Activated effector memory CD4-positive, alpha-beta T cell treated with Interleukin-2 at 50 U/mL for 16 hours (primary cell): ENCODE measurements around the gene ZNF740.

Experiments
- DNase-seq: peaks from one replicate; pipeline ENCODE4 v3.0.0-alpha.2; 2020

Gene ZNF740

GRCh38 chr12:53230108-53230845, 49.8 kb downstream of the ZNF740 start:
- no peak for DNase-seq

GRCh38 chr12:53231671-53231920, 51.1 kb downstream of the ZNF740 start:
- DNase-seq: no peak

- peak; percentile 62 for DNase-seq
Observed at GRCh38 chr12:53231921-53232645, 51.6 kb downstream of the ZNF740 start, which contains the start of gene RARG. TSS of gene RARG (minus strand) at chr12:53232209. CDS start at chr12:53227545, 4,664 bp downstream.

GRCh38 chr12:53232646-53233461, 52.3 kb downstream of the ZNF740 start:
- peak; percentile 40 for DNase-seq

GRCh38 chr12:53233671-53234121, 53.2 kb downstream of the ZNF740 start:
- DNase-seq: no peak

GRCh38 chr12:53234271-53234914, 53.9 kb downstream of the ZNF740 start:
- no peak for DNase-seq

- DNase-seq: no peak
Observed at GRCh38 chr12:53235164-53235563, 54.6 kb downstream of the ZNF740 start.

- no peak for DNase-seq
Observed at GRCh38 chr12:53235742-53236442, 55.4 kb downstream of the ZNF740 start.

- DNase-seq: peak; percentile 64
Observed at GRCh38 chr12:53236443-53237111, 56.1 kb downstream of the ZNF740 start.

GRCh38 chr12:53239643-53240258, 59.2 kb downstream of the ZNF740 start:
- DNase-seq: no peak

- DNase-seq: no peak
Observed at GRCh38 chr12:53241623-53242412, 61.3 kb downstream of the ZNF740 start.

- no peak for DNase-seq
Observed at GRCh38 chr12:53244337-53244736, 63.8 kb downstream of the ZNF740 start.
